Activated naive CD4-positive, alpha-beta T cell treated with anti-CD3 and anti-CD28 coated beads, Interleukin-2, amount 50 U/mL, for 16 hours (primary cell): ENCODE results near the gene TECR.
"Not testable (repeated sequence)": the region's sequence is repeated elsewhere in the genome, so short reads cannot be mapped to it uniquely, and the experiment has no call there.

Source experiments
- DNase-seq: peaks from one replicate; pipeline ENCODE4 v3.0.0-alpha.2; 2020

The TECR gene

DNA sequence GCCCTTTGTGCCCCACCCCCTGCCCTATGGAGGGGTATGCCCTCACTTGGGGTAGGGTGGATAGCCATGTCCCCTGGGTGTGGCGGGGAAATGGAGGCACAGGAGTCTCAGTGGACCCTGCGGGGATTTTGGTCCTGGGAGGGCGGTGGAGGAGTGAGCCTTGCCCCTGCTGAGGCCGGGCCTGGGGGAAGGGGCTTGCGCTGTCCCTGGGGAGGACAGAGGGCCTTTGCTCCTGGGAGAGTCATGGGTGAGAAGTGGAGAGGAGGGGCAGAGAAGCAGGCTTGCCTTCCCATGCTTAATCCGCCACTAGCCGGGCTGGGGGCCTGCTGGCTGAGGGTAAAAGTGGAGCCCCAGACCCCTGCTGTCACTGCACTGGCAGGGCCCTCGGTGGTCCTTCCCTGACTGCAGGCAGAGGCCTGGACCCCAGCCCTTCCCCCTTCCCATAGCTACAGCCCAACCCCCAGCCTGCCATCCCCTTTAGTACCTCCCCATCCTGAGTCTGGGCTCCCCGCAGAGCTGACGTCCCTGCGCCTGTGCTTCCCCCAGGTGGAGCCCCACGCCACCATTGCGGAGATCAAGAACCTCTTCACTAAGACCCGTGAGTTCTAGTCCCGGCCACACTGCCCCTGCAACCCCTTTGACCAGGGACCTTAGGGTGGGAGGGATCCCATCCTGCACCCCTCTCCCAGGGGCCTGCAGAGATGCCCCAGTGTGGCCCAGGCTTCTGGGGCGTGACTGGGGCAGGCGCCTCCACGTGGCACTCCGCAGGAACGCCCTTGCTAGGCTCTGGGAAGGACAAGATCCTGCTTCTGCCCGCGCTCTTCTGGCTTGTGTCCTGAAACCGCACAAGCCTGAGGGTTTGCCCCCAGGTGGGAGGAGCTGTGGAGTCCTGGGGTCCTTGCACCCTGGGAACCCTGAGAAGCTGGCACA is 33.5 kb downstream of the TECR start:
- no peak for DNase-seq

DNA sequence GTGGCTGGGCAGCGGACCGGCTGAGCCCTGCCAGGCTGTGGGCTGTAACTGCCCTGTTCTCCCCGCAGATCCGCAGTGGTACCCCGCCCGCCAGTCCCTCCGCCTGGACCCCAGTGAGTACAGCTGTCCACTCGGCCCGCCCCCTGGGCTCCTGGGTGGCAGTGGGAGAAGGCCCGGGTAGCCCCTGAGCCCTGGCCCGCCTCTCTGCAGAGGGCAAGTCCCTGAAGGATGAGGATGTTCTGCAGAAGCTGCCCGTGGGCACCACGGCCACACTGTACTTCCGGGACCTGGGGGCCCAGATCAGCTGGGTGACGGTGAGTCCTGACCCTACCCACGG is 34.2 kb downstream of the TECR start:
- no peak for DNase-seq

DNA sequence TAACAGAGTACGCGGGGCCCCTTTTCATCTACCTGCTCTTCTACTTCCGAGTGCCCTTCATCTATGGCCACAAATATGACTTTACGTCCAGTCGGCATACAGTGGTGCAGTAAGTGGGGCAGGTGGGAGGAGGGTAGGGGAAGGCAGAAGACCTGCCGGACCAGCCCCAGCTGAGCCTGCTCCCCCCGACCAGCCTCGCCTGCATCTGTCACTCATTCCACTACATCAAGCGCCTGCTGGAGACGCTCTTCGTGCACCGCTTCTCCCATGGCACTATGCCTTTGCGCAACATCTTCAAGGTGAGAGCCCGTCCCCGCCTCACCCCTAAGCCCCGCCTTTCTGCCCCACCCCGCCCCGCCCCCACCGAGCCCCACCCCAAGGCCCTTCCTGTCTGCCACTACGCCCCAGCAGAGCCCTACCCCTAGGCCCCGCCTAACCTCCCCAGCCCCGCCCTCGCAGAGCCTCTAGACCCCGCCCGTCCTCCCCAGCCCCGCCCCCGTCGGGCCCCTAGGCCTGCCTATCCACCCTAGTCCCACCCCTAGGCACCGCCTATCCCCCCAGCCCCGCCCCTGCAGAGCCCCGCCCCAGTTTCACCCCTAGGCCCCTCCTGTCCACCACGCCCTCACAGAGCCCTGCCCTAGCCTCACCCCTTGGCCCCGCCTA is 34.7 kb downstream of the TECR start:
- peak; percentile 41 for DNase-seq

DNA sequence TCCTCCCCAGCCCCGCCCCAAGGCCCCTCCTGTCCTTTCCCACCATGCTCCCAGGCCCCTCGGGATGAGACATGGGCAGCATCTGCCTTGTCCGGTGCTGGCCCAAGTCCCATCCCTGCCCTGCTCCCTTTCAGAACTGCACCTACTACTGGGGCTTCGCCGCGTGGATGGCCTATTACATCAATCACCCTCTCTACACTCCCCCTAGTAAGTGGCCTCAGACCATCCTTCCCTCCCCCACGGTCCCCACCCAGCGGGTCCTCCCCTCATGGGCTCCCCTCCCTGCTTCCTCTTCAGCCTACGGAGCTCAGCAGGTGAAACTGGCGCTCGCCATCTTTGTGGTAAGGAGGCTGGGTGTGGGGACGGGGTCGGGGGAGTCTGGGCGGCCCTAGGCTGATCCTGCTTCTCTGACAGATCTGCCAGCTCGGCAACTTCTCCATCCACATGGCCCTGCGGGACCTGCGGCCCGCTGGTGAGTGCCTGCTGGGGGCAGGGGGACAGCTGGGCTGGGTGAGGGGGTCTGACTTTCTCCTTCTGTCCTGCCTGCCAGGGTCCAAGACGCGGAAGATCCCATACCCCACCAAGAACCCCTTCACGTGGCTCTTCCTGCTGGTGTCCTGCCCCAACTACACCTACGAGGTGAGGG is 35.4 kb downstream of the TECR start:
- DNase-seq: not testable (repeated sequence)

DNA sequence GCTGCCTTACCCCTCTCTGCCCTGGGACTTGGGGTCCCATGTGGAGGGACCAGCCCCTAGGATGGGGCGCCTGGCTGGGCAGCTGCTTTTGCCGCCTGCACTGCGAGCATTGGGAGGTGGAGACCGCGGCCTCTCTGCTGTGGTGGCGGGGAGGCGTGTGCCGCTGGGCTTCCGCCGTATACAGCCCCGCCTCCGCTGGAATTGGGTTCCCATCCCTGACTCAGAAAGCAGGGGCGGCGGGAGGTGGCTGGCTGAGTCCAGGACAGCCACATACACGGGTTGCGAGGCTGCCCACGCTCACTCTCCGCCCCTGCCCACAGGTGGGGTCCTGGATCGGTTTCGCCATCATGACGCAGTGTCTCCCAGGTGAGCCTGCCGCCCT is 35.9 kb downstream of the TECR start:
- no peak for DNase-seq

DNA sequence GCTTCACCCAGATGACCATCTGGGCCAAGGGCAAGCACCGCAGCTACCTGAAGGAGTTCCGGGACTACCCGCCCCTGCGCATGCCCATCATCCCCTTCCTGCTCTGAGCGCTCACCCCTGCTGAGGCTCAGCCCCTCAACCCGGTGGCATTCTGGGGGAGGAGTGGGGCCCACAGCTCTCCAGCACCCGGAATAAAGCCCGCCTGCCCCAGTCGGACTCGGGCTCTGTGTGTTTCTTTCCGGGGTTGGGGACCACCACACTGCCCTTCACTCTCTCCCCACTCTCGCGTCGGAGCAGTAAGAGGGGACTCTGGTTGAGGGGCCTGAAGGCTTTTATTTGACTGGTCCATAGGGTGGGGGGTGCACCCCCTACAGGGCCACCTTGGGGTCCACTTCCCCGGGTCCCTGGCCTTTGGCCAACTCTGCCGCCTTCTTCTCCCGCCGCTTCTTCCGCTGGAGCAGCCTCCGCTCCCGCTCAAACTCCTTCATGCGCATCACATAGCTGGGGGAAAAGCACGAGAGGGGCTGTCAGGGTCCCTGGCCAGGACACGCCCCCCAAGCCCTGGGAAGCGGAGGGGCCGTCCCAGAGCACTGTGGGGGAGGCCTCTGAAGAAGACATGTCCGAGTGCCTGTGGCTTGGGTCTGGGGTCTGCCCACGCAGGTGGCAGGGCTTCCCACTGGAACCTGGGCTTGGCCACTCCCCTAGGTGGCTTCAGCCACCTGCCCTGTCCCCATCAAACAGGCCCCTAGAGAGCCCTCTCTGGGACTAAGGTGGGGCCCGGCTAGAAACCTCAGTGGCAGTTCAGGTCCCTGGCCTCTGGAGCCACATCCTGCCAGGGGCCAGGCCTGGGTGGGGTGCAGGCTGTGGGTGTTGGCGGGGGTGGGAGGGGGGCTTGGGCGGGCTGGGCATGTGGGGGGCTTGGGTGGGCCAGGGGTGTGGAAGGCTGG is 36.6 kb downstream of the TECR start:
- DNase-seq: no peak

DNA sequence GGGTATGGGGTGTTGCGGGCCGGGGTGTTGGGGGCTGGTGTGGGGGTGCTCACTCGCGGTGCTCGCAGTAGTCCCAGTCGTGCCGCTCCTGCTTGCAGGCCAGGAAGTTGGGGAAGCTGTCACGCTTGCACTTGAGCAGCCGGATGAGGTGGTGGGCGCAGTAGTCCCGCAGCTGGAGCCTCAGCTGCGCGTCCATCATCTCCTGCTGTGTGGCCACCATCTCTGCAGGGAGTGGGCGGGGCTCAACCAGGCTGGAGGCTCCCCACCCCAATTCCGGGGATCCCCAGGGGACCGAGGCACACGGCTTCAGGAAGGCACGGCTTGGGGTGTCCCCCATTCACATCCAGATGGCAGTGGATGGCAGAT is 37.3 kb downstream of the TECR start:
- no peak for DNase-seq

DNA sequence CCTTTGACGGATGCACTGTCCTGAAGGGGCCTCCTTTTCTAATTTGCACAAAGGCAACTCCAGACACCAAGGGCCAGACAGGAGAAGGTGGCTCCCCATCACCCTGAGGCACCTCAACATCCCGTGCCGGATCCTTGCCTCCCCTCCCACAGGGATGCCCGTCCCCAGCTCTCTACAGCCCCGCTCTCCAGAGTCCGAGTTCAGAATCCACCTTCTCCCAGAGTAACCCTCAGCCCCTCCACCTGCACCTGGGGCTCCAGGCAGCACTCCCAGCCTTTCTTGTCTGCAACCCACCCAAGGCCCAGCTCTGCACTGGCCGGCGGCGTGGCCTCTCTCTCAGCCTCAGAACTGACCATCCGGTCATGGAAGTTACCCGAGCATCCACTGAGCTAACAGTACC is 37.7 kb downstream of the TECR start:
- no peak for DNase-seq

DNA sequence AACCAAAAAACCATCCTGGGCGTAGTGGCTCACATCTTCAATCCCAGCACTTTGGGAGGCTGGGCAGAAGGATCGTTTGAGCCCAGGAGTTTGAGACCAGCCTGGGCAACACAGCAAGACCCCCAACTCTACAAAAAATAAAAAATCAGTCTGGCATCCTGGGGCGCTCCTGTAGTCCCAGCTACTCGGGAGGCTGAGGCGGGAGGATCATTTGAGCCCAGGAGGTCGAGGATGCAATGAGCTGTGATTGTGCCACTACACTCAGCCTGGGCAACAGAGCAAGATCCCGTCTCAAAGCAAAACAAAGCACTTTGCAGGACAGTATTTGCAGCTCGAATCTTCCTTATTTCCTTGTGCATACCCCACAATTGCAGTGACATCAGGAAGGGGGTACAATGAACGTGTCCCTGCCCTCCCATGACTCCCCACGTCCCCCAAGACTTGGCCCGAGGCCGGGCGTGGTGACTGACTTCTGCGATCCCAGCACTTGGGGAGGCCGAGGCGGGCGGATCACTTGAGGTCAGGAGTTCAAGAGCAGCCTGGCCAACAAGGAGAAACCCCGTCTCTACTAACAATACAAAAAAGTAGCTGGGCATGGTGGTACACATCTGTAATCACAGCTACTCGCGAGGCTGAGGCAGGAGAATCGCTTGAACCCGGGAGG is 41.6 kb downstream of the TECR start:
- no peak for DNase-seq

DNA sequence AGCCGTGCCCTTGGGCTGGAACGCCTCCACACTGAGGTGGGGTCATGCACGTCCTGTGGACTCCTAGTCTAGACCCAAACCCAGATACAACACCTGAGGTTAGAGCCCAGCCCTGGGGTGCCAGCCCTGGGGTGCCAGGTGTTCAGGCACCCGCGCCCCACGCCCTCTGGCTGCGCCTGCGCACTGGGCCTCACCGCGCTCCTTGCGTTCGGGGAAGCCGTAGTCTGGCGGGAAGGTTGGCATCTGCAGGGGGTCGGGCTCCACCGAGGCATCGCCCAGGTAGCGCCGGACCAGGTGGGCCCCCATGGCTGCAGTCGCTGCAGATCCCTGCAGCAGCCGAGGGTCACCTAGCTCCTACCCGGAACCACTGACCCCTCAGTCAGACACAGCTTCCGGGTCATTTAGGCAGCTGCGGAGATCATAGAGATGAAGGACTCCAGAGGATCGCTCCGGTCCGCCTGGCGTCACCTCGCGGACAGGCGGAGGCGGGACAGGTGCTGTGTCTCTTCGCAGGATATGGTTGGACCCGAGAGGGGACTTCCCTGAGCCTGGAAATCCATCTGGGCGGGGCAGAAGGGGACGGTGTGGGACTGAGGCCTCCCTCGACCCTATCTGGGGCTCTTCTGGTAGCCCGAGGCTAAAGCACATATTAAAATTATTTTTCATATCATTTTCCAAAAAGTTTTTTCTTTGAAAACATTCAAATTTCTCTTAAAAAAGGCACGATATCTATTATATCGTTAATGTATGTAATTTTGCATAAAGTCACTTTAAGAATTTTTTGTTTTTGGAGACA is 42.5 kb downstream of the TECR start, which contains the start of gene NDUFB7:
NDUFB7 (minus strand) TSS at position 372 of the 796 bp plus-strand sequence; CDS start at position 306, 66 bp downstream.
- peak; percentile 91 for DNase-seq

DNA sequence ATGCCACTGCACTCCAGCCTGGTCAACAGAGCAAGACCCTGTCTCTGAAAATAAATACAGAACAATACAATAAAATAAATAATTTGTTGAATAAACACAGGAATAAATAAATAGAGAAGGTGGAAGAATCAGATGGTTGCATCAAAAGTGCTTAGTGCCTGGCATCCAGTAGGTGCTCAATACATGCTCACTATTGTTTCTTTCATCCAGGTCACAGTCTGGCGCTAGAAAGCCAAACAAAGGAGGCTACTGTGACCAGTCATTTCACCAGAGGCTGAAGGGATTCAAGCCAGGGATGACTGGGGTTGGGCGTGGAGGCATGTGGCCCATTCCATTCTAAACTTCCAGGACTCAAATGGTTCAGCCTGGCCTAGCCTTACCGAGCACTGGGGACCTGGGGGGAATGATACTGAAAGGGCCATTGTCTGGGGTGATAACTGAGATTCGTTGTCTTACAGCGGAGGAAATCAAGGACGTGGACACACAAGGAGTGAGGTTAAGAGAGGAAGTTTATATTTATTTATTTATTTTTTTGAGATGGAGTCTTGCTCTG is 46.1 kb downstream of the TECR start:
- no peak for DNase-seq

DNA sequence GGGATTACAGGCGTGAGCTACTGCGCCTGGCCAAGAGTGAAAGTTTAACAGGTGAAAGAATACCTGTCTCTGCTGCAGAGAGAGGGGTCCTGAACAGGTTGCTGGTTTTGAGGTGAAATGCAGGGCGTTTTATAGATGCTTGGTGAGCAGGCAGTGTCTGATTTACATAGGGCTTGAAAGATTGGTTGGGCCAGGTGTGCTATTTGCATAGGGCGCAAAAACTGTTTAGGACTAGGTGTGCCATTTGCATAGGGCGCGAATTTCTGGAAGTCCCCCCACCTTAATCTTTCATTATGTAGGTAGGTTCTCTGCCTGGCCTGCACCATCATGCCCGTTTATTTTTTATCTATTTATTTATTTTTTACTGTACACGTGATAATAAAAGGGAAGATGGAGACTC is 47.0 kb downstream of the TECR start:
- no peak for DNase-seq

DNA sequence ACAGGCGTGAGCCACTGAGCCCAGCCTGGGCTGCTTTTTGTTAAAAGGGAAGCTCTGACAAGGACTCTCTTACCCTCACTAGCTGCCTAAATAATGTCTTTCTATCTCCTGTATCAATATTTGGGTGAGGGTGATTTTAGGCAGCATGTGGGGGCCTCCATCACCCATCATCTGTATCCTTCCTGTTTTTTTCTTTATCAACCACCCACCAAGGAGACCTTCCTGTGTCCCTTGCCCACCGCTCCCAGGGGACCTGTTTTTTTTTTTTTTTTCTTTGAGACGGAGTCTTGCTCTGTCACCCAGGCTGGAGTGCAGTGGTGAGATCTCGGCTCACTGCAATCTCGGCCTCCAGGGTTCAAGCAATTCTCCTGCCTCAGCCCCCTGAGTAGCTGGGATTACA is 47.9 kb downstream of the TECR start:
- no peak for DNase-seq

DNA sequence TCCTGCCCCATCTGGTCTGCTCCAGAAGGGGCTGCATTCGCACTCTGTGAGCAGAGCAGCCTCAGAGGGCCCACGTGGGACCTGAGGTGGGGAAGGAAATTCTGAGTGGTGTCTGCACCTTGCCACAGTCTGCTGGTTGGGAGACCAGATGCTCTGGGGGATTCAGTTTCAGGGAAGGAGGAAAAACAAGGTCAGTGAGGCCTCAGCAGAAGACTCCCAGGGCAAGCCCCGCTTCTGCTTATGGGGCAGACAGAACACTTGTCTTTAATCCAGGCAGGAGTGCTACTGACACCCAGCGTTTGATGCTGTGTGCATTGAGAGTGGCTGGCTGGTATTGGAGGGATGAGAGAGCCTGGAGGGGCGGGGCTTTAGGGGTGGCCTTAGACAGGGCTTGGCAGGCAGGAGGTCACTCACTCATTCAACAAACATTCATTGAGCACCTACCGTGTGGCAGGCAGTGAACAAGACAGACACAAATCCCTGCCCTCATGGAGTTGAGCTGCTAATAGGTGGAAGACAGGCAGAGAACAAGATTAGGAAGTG is 48.6 kb downstream of the TECR start:
- DNase-seq: no peak

DNA sequence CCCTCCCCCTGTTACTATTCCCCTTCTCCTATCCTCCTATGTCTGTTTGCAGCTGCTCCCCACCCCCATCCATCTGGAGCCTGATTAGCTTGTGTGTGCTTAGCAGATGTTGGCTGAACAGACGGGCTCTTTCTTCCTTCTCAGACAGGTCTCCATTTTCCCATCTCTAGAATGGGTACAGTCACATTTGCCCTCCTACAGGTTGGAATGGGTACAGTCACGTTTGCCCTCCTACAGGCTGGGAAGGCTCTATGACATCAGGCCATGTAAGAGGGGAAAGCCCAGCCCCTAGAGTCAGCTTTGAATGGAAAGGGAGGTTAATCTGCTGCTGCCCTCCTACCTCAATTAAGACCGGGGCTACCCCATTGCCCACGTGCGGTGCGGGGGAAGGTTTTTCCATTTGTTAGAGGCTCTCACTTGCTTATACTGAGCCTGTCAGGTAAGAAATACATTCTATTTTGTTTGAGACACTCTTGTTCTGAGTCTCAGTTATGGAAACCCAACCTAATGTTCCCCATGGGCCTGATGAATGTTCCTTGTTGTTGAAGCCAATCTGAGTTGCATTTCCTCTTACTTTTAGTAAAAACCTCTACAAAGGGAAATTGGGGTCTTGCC is 51.3 kb downstream of the TECR start:
- no peak for DNase-seq

DNA sequence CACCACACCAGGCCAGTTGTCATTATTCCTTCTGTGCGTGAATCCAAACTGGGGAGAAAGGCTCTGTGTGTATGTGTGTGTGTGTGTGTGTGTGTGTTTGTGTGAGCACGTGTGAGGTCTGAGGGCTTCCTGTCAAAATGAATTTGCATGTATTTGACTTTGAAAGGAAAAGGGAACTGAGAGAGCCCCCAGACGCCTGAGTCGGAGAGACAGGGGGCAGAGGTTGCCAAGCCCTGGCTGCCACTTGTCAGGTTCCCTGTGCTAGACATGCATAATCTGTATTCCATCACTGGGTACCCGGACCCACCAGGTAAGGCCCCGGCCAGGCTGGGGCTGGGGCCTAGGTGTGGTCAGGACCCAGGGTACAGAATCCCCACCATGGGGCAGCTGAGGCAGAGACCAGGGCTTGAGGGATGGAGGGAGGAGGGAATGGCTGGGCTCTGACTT is 53.5 kb downstream of the TECR start, which contains the start of gene CLEC17A:
CLEC17A (plus strand) TSS at position 191 of the 447 bp plus-strand sequence; CDS start at position 268, 77 bp downstream.
- DNase-seq: no peak

DNA sequence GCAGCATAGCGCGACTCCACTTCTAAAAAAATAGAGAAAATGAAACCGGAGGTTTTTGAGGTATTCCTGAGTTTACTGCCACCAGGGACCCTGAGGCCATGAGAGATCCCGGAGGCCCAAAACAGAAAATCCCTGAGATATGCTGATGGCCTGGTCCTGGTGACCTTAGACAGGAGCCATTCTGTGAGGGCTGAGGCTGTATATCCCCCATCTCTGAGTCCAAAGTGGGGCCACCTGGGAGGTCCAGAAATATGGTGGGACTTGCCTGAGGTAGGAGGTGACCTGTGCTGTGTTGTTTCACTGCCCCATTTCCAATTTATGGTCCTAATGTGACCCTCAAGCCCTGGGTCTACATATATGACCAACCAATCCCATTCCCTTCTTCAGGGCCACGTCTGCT is 55.0 kb downstream of the TECR start:
- not testable (repeated sequence) for DNase-seq

DNA sequence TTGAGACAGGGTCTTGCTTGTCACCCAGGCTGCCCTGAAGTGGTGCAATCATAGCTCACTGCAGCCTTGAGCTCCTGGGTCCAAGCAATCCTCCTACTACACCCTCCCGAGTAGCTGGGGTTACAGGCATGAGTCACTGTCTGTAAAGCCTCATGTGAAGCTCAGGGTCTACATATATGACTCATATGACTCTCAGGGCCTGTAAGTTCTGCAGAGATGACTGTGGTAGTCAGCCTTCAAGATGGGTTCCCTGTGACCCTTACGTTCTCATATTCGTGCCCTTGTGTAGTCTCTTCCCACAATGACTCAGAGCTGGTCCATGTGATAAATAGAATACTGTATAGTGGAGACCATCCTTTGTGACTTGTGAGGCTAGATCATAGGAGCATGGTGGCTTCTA is 55.8 kb downstream of the TECR start:
- DNase-seq: peak; percentile 50

DNA sequence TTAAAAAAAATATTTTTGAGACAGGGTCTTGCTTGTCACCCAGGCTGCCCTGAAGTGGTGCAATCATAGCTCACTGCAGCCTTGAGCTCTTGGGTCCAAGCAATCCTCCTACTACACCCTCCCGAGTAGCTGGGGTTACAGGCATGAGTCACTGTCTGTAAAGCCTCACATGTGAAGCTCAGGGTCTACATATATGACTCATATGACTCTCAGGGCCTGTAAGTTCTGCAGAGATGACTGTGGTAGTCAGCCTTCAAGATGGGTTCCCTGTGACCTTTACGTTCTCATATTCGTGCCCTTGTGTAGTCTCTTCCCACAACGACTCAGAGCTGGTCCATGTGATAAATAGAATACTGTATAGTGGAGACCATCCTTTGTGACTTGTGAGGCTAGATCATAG is 60.0 kb downstream of the TECR start:
- DNase-seq: peak; percentile 28

DNA sequence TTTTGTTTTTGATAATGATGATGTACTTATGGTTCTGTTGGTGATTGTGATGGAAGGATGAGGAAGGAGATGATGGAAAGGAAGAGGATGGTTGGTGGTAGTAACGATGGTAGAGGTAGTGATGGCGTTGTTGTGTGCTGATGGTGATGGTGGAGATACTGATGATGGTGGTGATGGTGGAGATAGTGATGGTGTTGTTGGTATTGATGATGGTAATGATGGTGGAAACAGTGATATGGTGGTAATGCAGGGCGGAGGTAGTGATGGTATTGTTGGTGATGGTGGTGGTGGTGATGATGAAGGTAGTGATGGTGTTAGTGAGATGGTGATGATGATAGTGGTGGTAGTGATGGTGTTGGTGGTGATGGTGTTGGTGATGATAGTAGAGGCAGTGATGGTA is 66.2 kb downstream of the TECR start:
- no peak for DNase-seq
